ENCODE results near the gene GLRX. TPM values are rescaled to one million over a fixed set of nuclear protein-coding genes. Genes with fewer than 3 reads are reported as not detected.
"Not testable (repeated sequence)": the region's sequence is repeated elsewhere in the genome, so short reads cannot be mapped to it uniquely, and the experiment has no call there.

GLRX gene
- polyA plus RNA-seq (2013) = 70.9 TPM

- Histone ChIP-seq H3K27ac (ENCODE audit: insufficient read depth in 1 of 2, low read depth in 1 of 2, low read length in 2 of 2, poor library complexity in 1 of 2, severe bottlenecking in 2 of 2) (peak within 1 kb of the TSS; percentile 70 to 86), H3K4me3 (ENCODE audit: control insufficient read depth in 1 of 7, extremely low read depth in 1 of 7, insufficient read depth in 4 of 7, low read depth in 2 of 7, low read length in 6 of 7) (peak within 1 kb of the TSS; percentile 58 to 97 (median 91)), H3K4me1 (ENCODE audit: control extremely low read depth in 1 of 4, control insufficient read depth in 4 of 4, insufficient read depth in 4 of 4, low read length in 3 of 4) (peaks cover 28 to 83% (median 60%) of the 10 kb centered on the region in 4 experiments), H3K27me3 (replicated peaks in 2 of 5; ENCODE audit: control insufficient read depth in 4 of 5, insufficient read depth in 5 of 5, low read length in 4 of 5) (no peaks in the 10 kb centered on the region), H3K9me3 (ENCODE audit: control extremely low read depth in 1 of 5, control insufficient read depth in 4 of 5, insufficient read depth in 2 of 5, low read depth in 1 of 5, low read length in 4 of 5) (no peaks in the 10 kb centered on the region), H3K36me3 (ENCODE audit: control insufficient read depth in 4 of 4, insufficient read depth in 4 of 4, low read length in 3 of 4) (peaks cover 0 to 1% (median 0%) of the 10 kb centered on the region in 4 experiments)
- peak in 2 of 3 donors; percentile 67 to 77 for DNase-seq
- WGBS (ENCODE audit: insufficient coverage) = 0% methylated on average over 6 of the region's 8 CpGs
- CTCF ChIA-PET = interaction anchor here (0.8 to 7.9 kb wide), 9 partner anchors 9 to 43 kb away, joined by 3 to 60 read pairs (median 19); no protein-coding TSS in a partner anchor
- POLR2A ChIA-PET = interaction anchor here (0.7 to 1.5 kb wide), 3 partner anchors 10 to 25 kb away, joined by 3 to 4 read pairs (median 4); no protein-coding TSS in a partner anchor
Observed at GRCh38 chr5:95822542-95823181, at the start of gene GLRX. Gene GLRX, minus strand, starts transcription at chr5:95822726. Its CDS starts 64 bp downstream, at chr5:95822662.

GRCh38 chr5:95871146-95871806, 48.8 kb upstream of the GLRX start:
- POLR2A ChIA-PET = interaction anchor here (0.7 kb wide), 1 partner anchor 155 kb away, joined by 5 read pairs; no protein-coding TSS in a partner anchor
- Histone ChIP-seq H3K9me3 (ENCODE audit: control extremely low read depth in 1 of 5, control insufficient read depth in 4 of 5, insufficient read depth in 2 of 5, low read depth in 1 of 5, low read length in 4 of 5) (no peaks in the 10 kb centered on the region), H3K27me3 (replicated peaks in 2 of 5; ENCODE audit: control insufficient read depth in 4 of 5, insufficient read depth in 5 of 5, low read length in 4 of 5) (no peaks in the 10 kb centered on the region), H3K4me3 (ENCODE audit: control insufficient read depth in 1 of 7, extremely low read depth in 1 of 7, insufficient read depth in 4 of 7, low read depth in 2 of 7, low read length in 6 of 7) (no peak overlapping the region), H3K36me3 (ENCODE audit: control insufficient read depth in 4 of 4, insufficient read depth in 4 of 4, low read length in 3 of 4) (no peaks in the 10 kb centered on the region), H3K4me1 (ENCODE audit: control extremely low read depth in 1 of 4, control insufficient read depth in 4 of 4, insufficient read depth in 4 of 4, low read length in 3 of 4) (peaks cover 9 to 22% (median 13%) of the 10 kb centered on the region in 4 experiments), H3K27ac (ENCODE audit: insufficient read depth in 1 of 2, low read depth in 1 of 2, low read length in 2 of 2, poor library complexity in 1 of 2, severe bottlenecking in 2 of 2) (no peak overlapping the region)
- CTCF ChIA-PET = interaction anchor here (0.7 to 1.5 kb wide), 4 partner anchors 10 to 633 kb away, joined by 3 read pairs; no protein-coding TSS in a partner anchor
- WGBS (ENCODE audit: insufficient coverage) = 100% methylated on average over 1 of the region's 9 CpGs
- no peak for DNase-seq

GRCh38 chr5:95870105-95870672, 47.7 kb upstream of the GLRX start:
- H3K27me3 ChIP-seq (replicated peaks in 2 of 5; ENCODE audit: control insufficient read depth in 4 of 5, insufficient read depth in 5 of 5, low read length in 4 of 5) = no peaks in the 10 kb centered on the region
- ChIA-PET CTCF (interaction anchor here (0.8 to 1.5 kb wide), 5 partner anchors 10 to 474 kb away, joined by 3 to 4 read pairs (median 3); no protein-coding TSS in a partner anchor), POLR2A (interaction anchor here (0.6 to 0.9 kb wide), 2 partner anchors 26 to 198 kb away, joined by 3 read pairs; no protein-coding TSS in a partner anchor)
- H3K4me3 ChIP-seq (ENCODE audit: control insufficient read depth in 1 of 7, extremely low read depth in 1 of 7, insufficient read depth in 4 of 7, low read depth in 2 of 7, low read length in 6 of 7) = no peak overlapping the region
- H3K9me3 ChIP-seq (ENCODE audit: control extremely low read depth in 1 of 5, control insufficient read depth in 4 of 5, insufficient read depth in 2 of 5, low read depth in 1 of 5, low read length in 4 of 5) = no peaks in the 10 kb centered on the region
- no peaks in the 10 kb centered on the region for H3K36me3 ChIP-seq (ENCODE audit: control insufficient read depth in 4 of 4, insufficient read depth in 4 of 4, low read length in 3 of 4)
- H3K4me1 ChIP-seq (ENCODE audit: control extremely low read depth in 1 of 4, control insufficient read depth in 4 of 4, insufficient read depth in 4 of 4, low read length in 3 of 4) = peaks cover 9 to 22% (median 13%) of the 10 kb centered on the region in 4 experiments
- peak in 2 of 3 donors; percentile 20 to 25 for DNase-seq
- H3K27ac ChIP-seq (ENCODE audit: insufficient read depth in 1 of 2, low read depth in 1 of 2, low read length in 2 of 2, poor library complexity in 1 of 2, severe bottlenecking in 2 of 2) = no peak overlapping the region
- 80% methylated on average over 1 of the region's 1 CpG for WGBS (ENCODE audit: insufficient coverage)

- H3K36me3 ChIP-seq (ENCODE audit: control insufficient read depth in 4 of 4, insufficient read depth in 4 of 4, low read length in 3 of 4); H3K4me3 ChIP-seq (ENCODE audit: control insufficient read depth in 1 of 7, extremely low read depth in 1 of 7, insufficient read depth in 4 of 7, low read depth in 2 of 7, low read length in 6 of 7); H3K27me3 ChIP-seq (replicated peaks in 2 of 5; ENCODE audit: control insufficient read depth in 4 of 5, insufficient read depth in 5 of 5, low read length in 4 of 5); H3K27ac ChIP-seq (ENCODE audit: insufficient read depth in 1 of 2, low read depth in 1 of 2, low read length in 2 of 2, poor library complexity in 1 of 2, severe bottlenecking in 2 of 2); H3K9me3 ChIP-seq (ENCODE audit: control extremely low read depth in 1 of 5, control insufficient read depth in 4 of 5, insufficient read depth in 2 of 5, low read depth in 1 of 5, low read length in 4 of 5): not testable (repeated sequence)
- ChIA-PET POLR2A (interaction anchor here (0.6 to 0.9 kb wide), 2 partner anchors 25 to 197 kb away, joined by 3 read pairs; no protein-coding TSS in a partner anchor), CTCF (interaction anchor here (0.6 to 1.3 kb wide), 6 partner anchors 9 to 475 kb away, joined by 3 to 4 read pairs (median 3); no protein-coding TSS in a partner anchor)
- WGBS (ENCODE audit: insufficient coverage) = 0% methylated on average over 2 of the region's 3 CpGs
- DNase-seq = peak; percentile 47 to 86 (median 86)
- H3K4me1 ChIP-seq (ENCODE audit: control extremely low read depth in 1 of 4, control insufficient read depth in 4 of 4, insufficient read depth in 4 of 4, low read length in 3 of 4) = peaks cover 9 to 22% (median 13%) of the 10 kb centered on the region in 4 experiments
Observed at GRCh38 chr5:95869173-95869855, 46.8 kb upstream of the GLRX start.

GRCh38 chr5:95868136-95868535, 45.6 kb upstream of the GLRX start:
- POLR2A ChIA-PET = no interaction called here
- 100% methylated on average over 4 of the region's 4 CpGs for WGBS (ENCODE audit: insufficient coverage)
- CTCF ChIA-PET = interaction anchor here (1.0 kb wide), 1 partner anchor 13 kb away, joined by 3 read pairs; no protein-coding TSS in a partner anchor
- no peak for DNase-seq
- Histone ChIP-seq H3K27ac (ENCODE audit: insufficient read depth in 1 of 2, low read depth in 1 of 2, low read length in 2 of 2, poor library complexity in 1 of 2, severe bottlenecking in 2 of 2) (no peak overlapping the region), H3K4me3 (ENCODE audit: control insufficient read depth in 1 of 7, extremely low read depth in 1 of 7, insufficient read depth in 4 of 7, low read depth in 2 of 7, low read length in 6 of 7) (no peak overlapping the region), H3K9me3 (ENCODE audit: control extremely low read depth in 1 of 5, control insufficient read depth in 4 of 5, insufficient read depth in 2 of 5, low read depth in 1 of 5, low read length in 4 of 5) (no peaks in the 10 kb centered on the region), H3K27me3 (replicated peaks in 2 of 5; ENCODE audit: control insufficient read depth in 4 of 5, insufficient read depth in 5 of 5, low read length in 4 of 5) (no peaks in the 10 kb centered on the region), H3K36me3 (ENCODE audit: control insufficient read depth in 4 of 4, insufficient read depth in 4 of 4, low read length in 3 of 4) (no peaks in the 10 kb centered on the region), H3K4me1 (ENCODE audit: control extremely low read depth in 1 of 4, control insufficient read depth in 4 of 4, insufficient read depth in 4 of 4, low read length in 3 of 4) (peaks cover 9 to 26% (median 15%) of the 10 kb centered on the region in 4 experiments)

GRCh38 chr5:95866435-95867040, 44.0 kb upstream of the GLRX start:
- ChIA-PET POLR2A (no interaction called here), CTCF (interaction anchor here (0.7 to 1.2 kb wide), 3 partner anchors 13 to 469 kb away, joined by 3 read pairs; no protein-coding TSS in a partner anchor)
- no peak overlapping the region for H3K4me3 ChIP-seq (ENCODE audit: control insufficient read depth in 1 of 7, extremely low read depth in 1 of 7, insufficient read depth in 4 of 7, low read depth in 2 of 7, low read length in 6 of 7)
- no peak for DNase-seq
- no CpG with 5 or more reads among the region's 1 CpG for WGBS (ENCODE audit: insufficient coverage)
- no peaks in the 10 kb centered on the region for H3K27me3 ChIP-seq (replicated peaks in 2 of 5; ENCODE audit: control insufficient read depth in 4 of 5, insufficient read depth in 5 of 5, low read length in 4 of 5)
- H3K4me1 ChIP-seq (ENCODE audit: control extremely low read depth in 1 of 4, control insufficient read depth in 4 of 4, insufficient read depth in 4 of 4, low read length in 3 of 4) = peaks cover 12 to 37% (median 18%) of the 10 kb centered on the region in 4 experiments
- H3K36me3 ChIP-seq (ENCODE audit: control insufficient read depth in 4 of 4, insufficient read depth in 4 of 4, low read length in 3 of 4) = no peaks in the 10 kb centered on the region
- H3K9me3 ChIP-seq (ENCODE audit: control extremely low read depth in 1 of 5, control insufficient read depth in 4 of 5, insufficient read depth in 2 of 5, low read depth in 1 of 5, low read length in 4 of 5) = no peaks in the 10 kb centered on the region
- no peak overlapping the region for H3K27ac ChIP-seq (ENCODE audit: insufficient read depth in 1 of 2, low read depth in 1 of 2, low read length in 2 of 2, poor library complexity in 1 of 2, severe bottlenecking in 2 of 2)
